GM19193 (cell line): ENCODE results near the gene MYLK2.

Experiments used
- POLR2A ChIP-seq: IDR thresholded peaks from 4 replicates; pipeline ENCODE4 v1.6.1; 2011; ENCODE audit not compliant: insufficient read depth, insufficient read length; ENCODE audit errors: extremely low read depth

Gene MYLK2

DNA sequence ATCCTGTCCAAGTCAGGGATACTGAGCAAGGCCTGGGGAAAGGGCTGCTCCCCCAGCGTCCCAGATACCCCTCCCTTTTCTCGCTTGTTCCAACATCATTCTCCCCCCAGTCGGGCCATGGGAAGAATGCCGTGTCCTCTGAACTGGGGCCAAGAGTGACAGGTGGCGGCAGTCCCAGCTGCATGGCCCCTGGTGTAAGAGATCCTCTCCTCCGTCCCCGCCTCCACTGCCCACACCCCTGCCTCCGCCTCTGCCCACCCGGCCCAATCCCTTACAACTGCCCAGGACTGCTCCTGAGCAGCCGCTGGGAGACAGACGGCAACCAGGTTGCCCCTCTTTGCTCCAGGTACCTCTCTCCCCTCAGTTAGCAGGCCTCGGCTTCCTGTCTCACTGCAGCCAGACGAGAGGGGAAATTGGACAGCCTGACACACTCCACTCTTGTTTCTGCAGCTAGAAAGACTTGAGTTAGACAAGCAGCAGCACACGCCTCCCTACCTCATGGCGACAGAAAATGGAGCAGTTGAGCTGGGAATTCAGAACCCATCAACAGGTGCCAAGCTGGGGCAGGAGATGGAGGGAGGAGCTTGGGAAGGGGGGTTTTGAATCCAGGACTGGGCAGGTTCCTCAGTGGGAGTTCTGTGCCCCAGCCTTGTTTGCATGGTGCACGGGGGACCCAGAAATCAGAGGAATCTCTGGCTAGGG lies at the start of gene MYLK2:
TSS of gene MYLK2 (plus strand) at position 274 of the 702 bp plus-strand sequence. CDS start at position 499, 225 bp downstream.
- TF ChIP-seq POLR2A = no peak

DNA sequence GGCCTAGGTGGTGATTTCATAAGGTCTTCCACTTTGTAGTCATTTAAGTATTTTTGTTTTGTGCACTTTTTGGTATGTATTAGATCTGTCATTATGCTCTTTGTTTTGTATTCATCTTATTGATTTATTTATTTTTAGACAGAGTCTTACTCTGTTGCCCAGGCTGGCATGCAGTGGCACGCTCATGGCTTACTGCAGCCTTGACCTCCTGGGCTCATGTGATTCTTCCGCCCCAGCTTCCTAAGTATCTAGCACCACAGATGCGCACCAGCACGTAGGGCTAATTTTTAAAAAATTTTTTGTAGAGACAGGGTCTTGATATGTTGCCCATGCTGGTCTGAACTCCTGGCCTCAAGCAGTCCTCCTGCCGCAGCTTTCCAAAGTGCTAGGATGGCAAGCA lies 49.5 kb upstream of the MYLK2 start:
- TF ChIP-seq POLR2A = no peak

- no peak for TF ChIP-seq POLR2A
Observed at GRCh38 chr20:31770243-31770642, 48.9 kb upstream of the MYLK2 start.

DNA sequence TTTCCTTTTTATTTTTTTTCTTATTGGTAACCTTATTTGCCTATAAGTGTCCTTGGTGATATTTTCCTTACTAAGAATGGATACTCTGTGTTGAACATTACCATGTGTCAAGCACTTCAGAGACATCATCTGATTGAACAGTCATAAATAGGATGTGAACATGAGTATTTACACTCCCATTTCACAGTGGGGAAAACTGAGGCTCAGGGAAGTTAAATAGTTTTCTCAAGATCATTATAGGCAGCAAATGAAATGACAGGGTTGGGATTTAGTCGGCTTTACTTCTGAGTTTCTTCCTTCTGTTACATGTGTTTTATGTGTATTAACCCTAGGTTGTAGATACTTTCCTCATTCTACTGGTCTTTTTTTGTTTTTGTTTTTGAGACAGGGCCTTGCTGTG lies 44.7 kb upstream of the MYLK2 start:
- no peak for TF ChIP-seq POLR2A

DNA sequence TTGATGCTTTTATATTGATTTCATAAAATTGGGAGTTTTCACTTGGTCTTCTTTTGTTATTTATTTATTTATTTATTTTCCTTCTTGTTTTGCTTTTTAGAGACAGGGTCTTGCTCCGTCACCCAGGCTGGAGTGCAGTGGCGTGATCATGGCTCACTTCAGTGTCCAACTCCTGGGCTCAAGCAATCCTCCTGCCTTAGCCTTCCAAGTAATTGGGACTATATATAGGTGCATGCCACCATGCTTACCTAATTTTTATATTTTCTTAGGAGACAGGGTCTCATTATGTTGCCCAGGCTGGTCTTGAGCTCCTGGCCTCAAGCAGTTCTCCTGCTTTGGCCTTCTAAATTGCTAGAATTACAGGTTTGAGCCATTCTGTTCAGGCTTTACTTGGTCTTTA lies 38.3 kb upstream of the MYLK2 start:
- TF ChIP-seq POLR2A = no peak

DNA sequence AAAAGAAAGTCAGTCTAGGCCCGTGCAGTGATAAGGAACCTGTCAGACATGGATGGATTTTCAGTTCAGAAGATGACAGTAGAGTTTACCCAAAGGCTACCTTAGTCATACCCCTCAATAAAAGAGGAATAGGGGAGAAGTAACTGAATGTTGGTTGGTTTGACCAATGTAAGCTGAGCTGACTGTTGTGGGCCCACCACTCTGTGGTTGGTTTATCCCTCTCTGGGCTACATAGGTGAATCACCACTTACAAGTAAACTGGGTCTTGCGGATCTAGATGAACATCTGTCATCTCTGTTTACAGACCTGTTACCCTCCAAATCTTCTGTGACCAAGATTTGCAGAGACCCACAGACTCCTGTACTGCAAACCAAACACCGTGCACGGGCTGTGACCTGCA lies 37.2 kb upstream of the MYLK2 start:
- TF ChIP-seq POLR2A = no peak

- no peak for TF ChIP-seq POLR2A
Observed at GRCh38 chr20:31784354-31785044, 34.7 kb upstream of the MYLK2 start.

DNA sequence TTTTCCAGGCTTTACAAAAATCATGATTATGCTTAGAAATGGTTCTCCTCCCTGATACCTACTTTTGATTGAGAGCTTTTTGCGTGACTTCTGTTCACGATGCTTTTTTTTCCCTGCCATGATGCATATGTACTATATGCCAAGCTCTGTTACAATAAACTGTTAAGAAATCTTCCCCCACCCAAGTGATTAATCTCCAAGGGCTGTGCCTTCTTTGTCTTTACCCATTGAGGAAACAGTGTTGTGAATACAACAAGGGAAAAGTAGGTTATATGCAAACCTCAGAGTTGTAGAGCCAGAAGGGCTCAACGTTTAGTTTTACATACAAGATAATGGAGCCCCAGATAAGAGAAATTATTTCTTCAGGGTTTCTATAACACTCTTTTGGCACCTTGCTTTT lies 34.1 kb upstream of the MYLK2 start:
- no peak for TF ChIP-seq POLR2A

DNA sequence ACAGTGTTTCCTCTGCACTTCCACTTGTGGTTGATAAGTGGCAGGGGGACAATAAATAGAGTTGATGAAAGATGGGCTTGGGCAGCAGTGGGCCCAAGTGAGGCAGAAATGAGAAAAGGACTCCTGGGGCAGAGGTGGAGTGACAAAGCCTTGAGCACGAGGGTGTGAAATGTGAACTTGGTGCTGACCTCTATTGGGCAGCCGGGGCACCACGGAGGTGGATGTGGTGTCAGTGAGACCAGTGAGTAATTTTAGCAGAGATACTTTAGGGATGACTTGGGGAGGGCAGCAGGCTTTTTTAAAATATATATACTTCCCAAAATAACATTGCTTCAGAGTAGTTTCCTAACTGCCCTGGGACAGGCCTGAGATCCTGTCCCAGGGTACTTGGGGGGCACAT lies 30.6 kb upstream of the MYLK2 start:
- no peak for TF ChIP-seq POLR2A

- TF ChIP-seq POLR2A = no peak
Observed at GRCh38 chr20:31790401-31790800, 28.8 kb upstream of the MYLK2 start.

DNA sequence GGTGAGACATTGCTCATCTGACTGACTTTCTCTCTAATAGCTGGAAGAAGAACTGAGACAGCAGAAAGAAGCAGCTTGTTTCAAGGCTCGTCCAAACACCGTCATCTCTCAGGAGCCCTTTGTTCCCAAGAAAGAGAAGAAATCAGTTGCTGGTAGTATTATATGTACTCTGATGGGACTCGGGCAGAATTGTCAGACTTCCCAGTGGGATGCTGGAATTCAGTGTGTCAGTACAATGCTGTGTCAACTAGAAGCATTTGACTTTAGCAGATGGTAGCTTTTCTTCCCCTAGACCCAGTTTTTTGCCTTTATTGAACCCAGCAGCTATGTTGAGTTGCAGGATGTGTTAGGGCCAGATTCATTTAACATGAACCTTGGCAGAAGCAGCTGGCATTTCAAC lies 21.8 kb upstream of the MYLK2 start:
- TF ChIP-seq POLR2A = no peak

DNA sequence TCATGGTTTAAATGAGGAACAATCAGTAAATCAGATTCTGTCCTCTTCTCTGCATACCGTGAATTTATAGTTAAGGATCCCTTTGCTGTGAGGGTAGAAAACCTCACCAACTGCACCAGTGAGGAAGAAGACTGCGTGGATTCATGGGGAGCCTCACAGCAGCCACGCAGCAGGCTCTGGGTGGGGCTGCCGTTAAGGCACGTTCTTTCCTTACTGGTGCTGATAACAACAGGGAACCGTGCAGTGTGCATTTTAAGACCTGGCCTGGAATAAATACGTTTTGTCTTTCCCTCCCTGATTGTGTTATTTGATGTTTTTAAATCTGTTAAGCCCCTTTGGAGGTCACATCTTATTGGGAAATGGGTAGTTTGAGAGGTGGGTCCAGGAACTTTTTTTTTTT lies 17.6 kb upstream of the MYLK2 start:
- TF ChIP-seq POLR2A = no peak

- no peak for TF ChIP-seq POLR2A
Observed at GRCh38 chr20:31803552-31804291, 15.4 kb upstream of the MYLK2 start.

DNA sequence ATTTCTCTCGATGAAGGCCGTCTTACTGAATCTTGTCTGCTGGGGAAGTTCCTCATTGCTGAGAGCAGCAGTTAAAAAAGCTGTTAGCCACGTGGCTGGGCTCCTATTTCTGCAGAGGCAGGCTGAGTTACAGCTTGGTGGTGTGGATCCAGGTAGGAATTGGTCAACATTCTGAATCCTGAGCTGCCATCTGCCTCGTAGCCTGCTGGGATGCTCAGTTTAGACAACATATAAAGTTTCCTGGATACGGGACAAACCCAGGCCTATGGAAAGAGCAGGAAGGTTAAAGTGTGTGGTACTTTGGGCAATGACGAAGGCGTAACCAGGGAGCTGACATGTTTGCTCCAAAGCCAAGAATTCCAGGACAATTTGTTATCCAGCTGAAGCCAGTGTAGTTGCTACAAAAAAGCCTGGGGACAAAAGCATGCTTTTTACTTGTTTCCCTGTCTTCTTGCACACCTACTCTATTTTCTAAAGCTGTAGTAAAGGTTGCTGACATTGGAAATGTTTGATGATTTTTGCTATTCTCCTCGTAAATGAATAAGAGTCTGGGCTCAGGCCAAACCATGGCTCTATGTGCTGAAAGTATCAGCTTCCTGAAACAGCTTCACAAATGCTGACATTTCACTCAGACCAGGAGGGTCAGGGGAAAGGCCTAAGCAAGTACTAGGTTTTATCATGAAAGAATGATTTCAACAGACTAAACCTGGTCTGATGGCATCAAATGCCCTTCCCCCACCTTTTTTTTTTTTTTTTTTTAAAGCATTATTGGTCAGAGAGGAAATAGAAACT lies 12.4 kb upstream of the MYLK2 start:
- TF ChIP-seq POLR2A = no peak

GRCh38 chr20:31808481-31808880 lies 10.7 kb upstream of the MYLK2 start:
- TF ChIP-seq POLR2A = no peak
